HPDE6-E6E7 (cell line): Measurements from ENCODE around the gene GCLC.
"Not testable (repeated sequence)": the region's sequence is repeated elsewhere in the genome, so short reads cannot be mapped to it uniquely, and the experiment has no call there.

Source experiments
- DNase-seq: peaks from one replicate; pipeline ENCODE4 v3.0.0; 2011; ENCODE audit warnings: missing footprints; ENCODE audit errors: extremely low spot score

GCLC gene

GRCh38 chr6:53492860-53493634, 51.9 kb downstream of the GCLC start:
- peak; percentile 21 for DNase-seq

- DNase-seq: no peak
These were observed 57.8 kb downstream of the GCLC start for GRCh38 chr6:53487080-53487479.

- DNase-seq: no peak
These were observed 58.2 kb downstream of the GCLC start for GRCh38 chr6:53486679-53487078.

- DNase-seq: peak; percentile 41
These were observed 60.2 kb downstream of the GCLC start for GRCh38 chr6:53484476-53485280.

GRCh38 chr6:53483423-53484353, 61.2 kb downstream of the GCLC start:
- no peak for DNase-seq

GRCh38 chr6:53481323-53481722, 63.6 kb downstream of the GCLC start:
- no peak for DNase-seq

- DNase-seq: not testable (repeated sequence)
These were observed 64.1 kb downstream of the GCLC start for GRCh38 chr6:53480774-53481173.

GRCh38 chr6:53479871-53480270, 65.0 kb downstream of the GCLC start:
- no peak for DNase-seq

- no peak for DNase-seq
These were observed 67.9 kb downstream of the GCLC start for GRCh38 chr6:53476964-53477363.

- DNase-seq: no peak
These were observed 70.9 kb downstream of the GCLC start for GRCh38 chr6:53474010-53474409.

- DNase-seq: no peak
These were observed 75.7 kb downstream of the GCLC start for GRCh38 chr6:53469163-53469562.

GRCh38 chr6:53466257-53466656, 78.6 kb downstream of the GCLC start:
- DNase-seq: peak; percentile 36

- peak; percentile 29 for DNase-seq
These were observed 79.2 kb downstream of the GCLC start for GRCh38 chr6:53465732-53466131.

GRCh38 chr6:53464927-53465460, 79.9 kb downstream of the GCLC start:
- no peak for DNase-seq

- no peak for DNase-seq
These were observed 80.4 kb downstream of the GCLC start for GRCh38 chr6:53464483-53464882.

GRCh38 chr6:53461696-53462095, 83.2 kb downstream of the GCLC start:
- DNase-seq: no peak

- no peak for DNase-seq
These were observed 83.8 kb downstream of the GCLC start for GRCh38 chr6:53461041-53461656.

GRCh38 chr6:53458105-53458866, 86.6 kb downstream of the GCLC start:
- DNase-seq: no peak

GRCh38 chr6:53456809-53457208, 88.1 kb downstream of the GCLC start:
- DNase-seq: no peak

- no peak for DNase-seq
These were observed 89.2 kb downstream of the GCLC start for GRCh38 chr6:53455678-53456077.
